ENCODE measurements around the gene DCTN4.
"Not testable (repeated sequence)": the region's sequence is repeated elsewhere in the genome, so short reads cannot be mapped to it uniquely, and the experiment has no call there.

The DCTN4 gene

DNA sequence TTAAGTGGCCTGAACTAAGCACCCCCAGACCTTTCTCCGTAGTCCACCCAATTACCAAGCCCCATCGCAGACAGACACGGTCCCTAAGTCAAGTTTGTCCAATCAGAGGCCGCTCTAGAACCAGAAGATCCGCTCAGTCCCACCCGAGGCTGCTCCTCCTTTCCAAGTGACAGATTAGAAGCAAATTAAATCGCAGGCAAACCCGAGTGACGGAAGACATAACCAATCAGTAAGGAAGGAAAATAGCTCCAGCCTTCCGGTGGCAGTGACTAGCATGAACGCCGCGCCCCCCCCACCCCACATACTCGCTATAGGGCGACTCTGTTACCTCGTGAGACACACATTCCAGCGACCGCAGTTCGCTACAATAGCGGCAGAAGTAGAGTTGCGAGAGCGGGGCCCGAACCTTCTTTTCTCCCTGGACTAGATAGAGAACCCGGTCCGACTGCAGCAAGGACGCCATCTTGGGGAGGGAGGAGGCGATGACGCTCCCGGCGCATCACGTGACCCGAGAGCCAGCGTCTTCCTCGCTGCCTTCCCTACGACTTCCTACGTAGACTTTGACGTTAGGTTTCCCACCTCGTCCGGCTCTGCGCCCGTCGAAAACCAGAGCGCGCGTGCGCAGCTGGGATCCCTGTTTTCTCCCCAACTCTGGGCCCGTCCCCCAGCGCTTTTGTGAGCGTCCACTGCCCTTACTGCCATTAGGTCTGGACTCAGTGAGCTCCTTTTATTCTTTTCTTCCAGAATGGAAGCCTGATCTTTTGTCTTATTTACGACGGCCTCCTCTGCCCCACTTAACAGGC lies at the start of gene DCTN4:
Gene DCTN4 (minus strand): TSS at position 487 of the 803 bp plus-strand sequence. CDS start 24 bp downstream, at position 463.
- FAIRE-seq = peak; percentile 99

DNA sequence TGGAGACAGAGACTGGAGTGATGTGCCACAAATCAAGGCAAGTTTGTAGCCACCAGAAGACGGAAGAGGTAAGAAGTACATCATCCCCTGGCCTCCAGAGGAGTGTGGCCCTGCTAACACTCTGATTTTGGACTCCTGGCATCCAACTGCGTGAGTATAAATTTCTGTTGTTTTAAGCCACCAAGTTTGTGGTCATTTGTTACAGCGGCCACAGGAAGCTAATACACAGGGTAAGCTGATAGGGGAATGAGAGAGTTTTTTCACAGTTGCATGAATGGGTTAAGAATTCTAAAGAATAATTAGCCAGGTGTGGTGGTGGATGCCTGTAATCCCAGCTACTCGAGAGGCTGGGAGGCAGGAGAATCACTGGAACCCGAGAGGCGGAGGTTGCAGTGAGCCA lies 45.6 kb upstream of the DCTN4 start:
- FAIRE-seq = no peak

GRCh38 chr5:150801117-150801927 lies 42.5 kb upstream of the DCTN4 start:
- no peak for FAIRE-seq

GRCh38 chr5:150797384-150797783 lies 38.6 kb upstream of the DCTN4 start:
- FAIRE-seq = no peak

DNA sequence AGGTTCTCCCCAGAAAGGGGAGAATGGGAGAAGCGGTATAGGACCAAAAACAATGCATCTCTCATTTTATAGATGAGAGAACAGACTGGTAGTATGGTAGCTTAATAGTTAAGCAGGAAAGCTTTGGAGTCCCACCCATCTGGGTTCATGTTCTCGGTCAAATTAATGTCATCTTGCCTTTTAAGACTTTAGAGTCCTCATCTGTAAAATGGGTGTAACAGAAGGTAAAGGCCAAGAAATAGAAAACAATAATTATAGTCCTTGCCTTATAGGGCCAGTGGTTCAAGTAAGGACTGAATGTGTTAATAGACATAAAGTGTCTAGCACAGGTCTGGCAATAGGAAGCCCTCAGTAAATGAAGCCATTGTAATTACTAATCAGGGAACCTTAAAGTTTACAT lies 36.1 kb upstream of the DCTN4 start:
- FAIRE-seq = no peak

DNA sequence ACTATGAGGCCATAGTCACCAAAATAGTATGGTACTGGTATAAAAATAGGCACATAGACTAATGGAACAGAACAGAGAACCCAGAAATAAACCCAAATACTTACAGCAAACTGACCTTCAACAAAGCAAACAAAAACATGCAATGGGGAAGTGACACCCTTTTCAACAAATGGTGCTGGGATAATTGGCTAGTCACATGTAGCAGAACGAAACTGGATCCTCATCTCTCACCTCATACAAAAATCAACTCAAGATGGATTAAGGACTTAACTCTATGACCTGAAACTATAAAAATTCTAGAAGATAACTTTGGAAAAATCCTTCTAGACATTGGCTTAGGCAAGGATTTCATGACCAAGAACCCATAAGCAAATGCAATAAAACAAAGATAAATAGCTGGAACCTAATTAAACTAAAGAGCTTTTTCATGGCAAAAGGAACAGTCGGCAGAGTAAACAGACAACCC lies 34.6 kb upstream of the DCTN4 start:
- not testable (repeated sequence) for FAIRE-seq

- FAIRE-seq = no peak
These were observed 32.7 kb upstream of the DCTN4 start for GRCh38 chr5:150791536-150791935.

DNA sequence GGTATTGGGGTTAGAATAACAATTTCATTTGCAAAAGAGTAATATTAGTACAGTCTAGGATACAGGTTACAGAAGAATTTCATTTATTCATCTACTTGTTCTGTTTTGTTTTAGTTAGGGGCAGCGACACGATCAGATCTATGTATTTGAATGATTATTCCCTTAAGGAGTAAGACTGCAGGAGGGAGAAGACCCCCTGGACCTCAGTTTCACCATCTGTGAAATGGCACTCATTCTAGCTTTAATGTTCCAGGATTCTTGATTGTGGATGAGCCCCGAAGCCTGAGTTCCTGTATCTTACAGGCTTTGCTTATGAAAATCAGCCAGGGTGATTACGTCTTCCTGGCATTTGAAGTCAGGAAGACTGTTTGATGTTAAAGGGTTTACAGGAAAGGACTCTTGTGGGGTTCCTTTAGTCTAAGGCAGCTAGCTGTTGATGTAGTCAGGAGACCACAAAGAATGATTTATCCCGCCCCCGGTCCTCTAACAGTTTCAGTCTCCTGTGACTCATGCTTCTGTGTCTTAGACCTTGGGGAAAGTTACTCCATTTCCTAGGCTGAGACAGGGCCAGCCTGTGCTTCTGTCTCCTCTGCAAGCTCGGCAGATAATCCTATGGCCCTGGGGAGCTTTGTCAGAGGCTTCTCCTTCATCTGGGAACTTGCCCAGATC lies 31.3 kb upstream of the DCTN4 start:
- FAIRE-seq = no peak

- FAIRE-seq = no peak
These were observed 30.6 kb upstream of the DCTN4 start for GRCh38 chr5:150789450-150789849.

GRCh38 chr5:150788977-150789376 lies 30.2 kb upstream of the DCTN4 start:
- FAIRE-seq = no peak

DNA sequence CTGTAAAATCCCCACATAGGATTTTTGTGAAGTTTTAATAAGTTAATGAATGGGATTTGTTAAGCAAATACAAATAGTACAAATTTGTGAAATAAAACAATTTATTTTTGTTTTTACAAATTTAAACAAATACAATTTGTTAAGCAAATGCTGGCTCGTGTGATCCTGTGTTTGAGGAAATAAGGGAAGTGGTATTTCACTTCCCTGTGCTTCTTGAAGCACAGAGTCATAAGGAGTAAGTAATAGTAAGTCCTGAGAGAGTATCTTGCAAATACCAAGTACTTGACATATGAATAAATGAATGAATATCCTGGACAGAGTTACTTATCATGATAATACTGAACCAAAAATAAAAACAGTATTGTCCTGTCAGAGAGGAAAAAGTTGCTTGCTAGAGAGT lies 28.8 kb upstream of the DCTN4 start:
- FAIRE-seq = no peak

DNA sequence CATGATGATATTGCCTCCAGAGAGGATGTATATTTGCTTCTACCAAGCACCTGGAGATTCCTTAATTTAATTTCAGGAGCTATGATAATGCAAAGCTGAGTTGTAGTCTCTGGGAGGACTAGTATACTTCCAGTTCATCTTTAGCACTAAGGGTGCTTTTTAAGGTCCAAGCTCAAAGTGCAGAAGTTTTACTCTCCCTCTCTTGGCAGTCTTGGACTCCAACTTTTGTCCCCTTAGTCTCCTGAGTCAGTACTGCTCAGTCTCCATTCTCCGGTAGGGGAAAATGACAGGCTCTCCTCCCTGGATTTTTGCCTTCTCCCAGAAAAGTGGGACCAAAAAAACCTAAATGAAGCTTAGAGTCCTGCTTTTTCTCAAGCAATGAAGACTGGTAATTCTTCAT lies 28.1 kb upstream of the DCTN4 start:
- FAIRE-seq = no peak

- FAIRE-seq = no peak
These were observed 27.1 kb upstream of the DCTN4 start for GRCh38 chr5:150785950-150786349.

DNA sequence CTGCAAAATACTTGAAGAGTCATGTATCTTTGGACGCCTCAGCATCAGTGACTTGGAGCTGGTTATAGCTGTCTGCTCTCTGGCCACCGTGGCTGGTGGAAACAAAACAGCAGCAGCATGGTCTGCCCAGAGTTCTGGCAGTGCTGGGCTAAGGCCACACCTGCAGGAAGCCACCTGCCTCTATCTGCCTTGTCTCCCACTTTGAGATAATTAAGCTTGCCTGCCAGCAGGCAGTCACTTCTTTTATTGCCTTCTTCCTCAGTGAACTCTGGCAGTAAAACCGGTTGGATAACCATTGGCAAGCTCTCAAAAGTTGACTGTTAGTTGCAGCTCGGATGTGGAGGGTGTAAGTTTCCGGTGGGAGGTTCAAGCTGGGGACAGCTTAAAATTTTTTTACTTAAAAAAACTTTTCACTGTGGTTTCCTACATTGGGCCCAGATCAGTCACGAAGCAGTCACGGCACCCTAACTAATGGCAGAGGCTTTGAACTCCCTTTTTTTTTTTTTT lies 24.7 kb upstream of the DCTN4 start:
- FAIRE-seq = no peak

DNA sequence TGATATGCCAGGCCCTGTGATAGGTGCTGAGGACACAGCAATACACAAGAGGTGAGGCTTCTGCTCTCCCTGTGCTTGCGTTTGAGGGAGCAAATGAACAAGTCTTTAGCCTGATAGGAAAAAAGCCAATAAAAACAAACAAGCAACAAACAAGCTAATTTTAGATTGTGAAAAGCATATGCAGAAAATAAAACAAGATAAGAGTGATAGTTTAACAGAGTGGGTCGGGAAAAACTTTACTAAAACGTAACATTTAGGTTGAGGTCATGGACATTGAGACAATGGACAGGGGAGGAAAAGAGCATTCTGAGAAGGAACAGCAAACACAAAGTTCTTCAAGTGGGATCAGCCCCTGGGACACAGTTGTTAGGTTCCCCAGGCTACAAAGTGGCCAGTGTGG lies 24.0 kb upstream of the DCTN4 start:
- no peak for FAIRE-seq

DNA sequence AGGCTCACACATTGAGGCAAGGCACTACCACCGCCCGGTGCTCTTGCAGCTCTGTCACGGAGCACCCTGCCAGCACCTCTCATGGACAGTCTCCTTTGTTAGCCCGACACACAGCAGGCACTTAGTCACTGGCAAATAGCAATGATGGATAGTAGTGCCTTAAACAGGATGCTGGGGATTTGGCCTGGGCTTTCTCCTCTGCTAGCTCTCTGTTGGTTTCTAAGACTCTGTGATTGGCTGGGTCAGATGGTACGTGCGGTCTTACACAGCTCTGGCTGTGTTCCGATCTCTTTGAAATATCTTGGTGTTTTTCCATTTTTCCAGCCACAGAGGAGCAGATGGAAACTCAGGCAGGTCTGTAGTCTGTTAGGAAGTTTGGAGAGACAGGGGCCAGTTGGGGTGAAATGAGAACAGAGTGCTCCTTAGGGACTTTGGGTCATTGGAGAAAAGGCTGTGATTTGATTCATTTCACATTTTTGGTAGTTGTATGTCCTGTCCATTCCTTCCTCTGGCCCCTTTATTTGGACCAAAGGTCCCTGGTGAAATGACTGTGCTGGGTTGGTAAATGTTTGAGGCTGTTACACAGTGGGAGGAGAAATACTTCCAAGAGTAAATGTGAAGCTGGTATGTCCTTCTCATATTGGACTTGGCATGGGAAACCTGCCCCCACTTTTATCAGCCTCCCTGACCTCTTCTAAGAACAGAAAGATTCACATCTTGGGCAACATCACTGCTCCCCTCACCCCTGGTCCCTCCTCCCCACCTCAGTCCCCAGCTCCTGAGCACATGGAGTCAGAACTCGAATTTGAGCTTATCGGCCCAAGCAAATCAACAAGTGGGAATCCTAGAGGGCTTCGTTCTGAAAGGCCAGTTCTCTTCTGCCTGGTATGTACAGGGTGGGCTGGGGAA lies 23.1 kb upstream of the DCTN4 start:
- no peak for FAIRE-seq

DNA sequence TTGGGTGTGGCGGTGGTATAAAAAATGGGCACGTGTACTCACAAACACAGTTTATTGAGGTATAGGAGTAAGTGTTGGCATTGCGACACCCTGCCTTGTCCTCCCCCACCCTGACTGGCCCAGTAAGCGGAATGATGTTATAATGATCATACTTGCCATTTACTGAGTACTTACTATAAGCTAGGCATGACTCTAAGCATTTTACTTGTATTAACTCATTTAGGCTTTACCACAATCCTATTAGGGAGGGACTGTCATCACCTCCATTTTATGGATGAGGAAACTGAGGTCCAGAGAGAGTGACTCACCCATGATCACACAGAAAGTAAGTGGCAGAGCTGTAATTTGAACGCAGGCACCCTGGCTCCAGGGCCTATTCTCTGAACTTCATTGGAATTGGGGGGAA lies 22.0 kb upstream of the DCTN4 start:
- FAIRE-seq = no peak

- FAIRE-seq = no peak
These were observed 21.4 kb upstream of the DCTN4 start for GRCh38 chr5:150780187-150780692.

- FAIRE-seq = no peak
These were observed 20.8 kb upstream of the DCTN4 start for GRCh38 chr5:150779397-150780186.

GRCh38 chr5:150778517-150779396 lies 19.9 kb upstream of the DCTN4 start, which contains the start of gene SMIM3:
Gene SMIM3 (plus strand): TSS chr5:150778757. CDS start chr5:150795441, 16,684 bp downstream.
- FAIRE-seq = no peak

Measured in islet of Langerhans (tissue), 1 donor.